DND-41 (cell line): ENCODE measurements around the gene LRRC61.
"Not testable (repeated sequence)": the region's sequence is repeated elsewhere in the genome, so short reads cannot be mapped to it uniquely, and the experiment has no call there.

Experiments used
- ATAC-seq: fragments of 200-7000 bp; cut with Tn5 transposase; 3 replicates; pipeline ENCODE4 v1.9.1; 2021; ENCODE audit warnings: low read depth; ENCODE audit not compliant: insufficient read depth
- DNase-seq: peaks from one replicate; pipeline ENCODE4 v3.0.0-alpha.2; 2020
- H2AFZ ChIP-seq: 2 replicates; pipeline ENCODE4 v1.6.0; 2012; ENCODE audit warnings: low read depth, low read length
- H3K27ac ChIP-seq: 2 replicates; pipeline ENCODE4 v1.5.1; 2012; ENCODE audit warnings: low read length, inconsistent platforms
- H3K27me3 ChIP-seq: fragments of 200-600 bp; sonication (generic); 2 replicates; pipeline ENCODE4 v1.6.0; 2012; ENCODE audit warnings: low read length, mild to moderate bottlenecking, inconsistent platforms; ENCODE audit not compliant: insufficient read depth, poor library complexity
- H3K36me3 ChIP-seq: 2 replicates; pipeline ENCODE4 v1.5.1; 2012; ENCODE audit warnings: low read length, inconsistent platforms; ENCODE audit not compliant: insufficient read depth
- H3K4me1 ChIP-seq: 2 replicates; pipeline ENCODE4 v1.5.1; 2012; ENCODE audit warnings: mild to moderate bottlenecking, low read length; ENCODE audit not compliant: insufficient read depth
- H3K4me2 ChIP-seq: 2 replicates; pipeline ENCODE4 v1.6.0; 2012; ENCODE audit warnings: mild to moderate bottlenecking, moderate library complexity, low read length, inconsistent platforms; ENCODE audit not compliant: insufficient read depth
- H3K4me3 ChIP-seq, 2 experiments: fragments of 200-600 bp in 1 of 2; shearing (Covaris generic) in 1 of 2; 2 replicates each; pipeline ENCODE4 v1.5.1; 2012 to 2016; ENCODE audit warnings: inconsistent platforms in 2 of 2, low read length in 2 of 2, mild to moderate bottlenecking in 2 of 2, low read depth in 1 of 2, moderate library complexity in 1 of 2
- H3K79me2 ChIP-seq: 2 replicates; pipeline ENCODE4 v1.6.0; 2012; ENCODE audit warnings: low read length, inconsistent platforms; ENCODE audit not compliant: insufficient read depth
- H3K9ac ChIP-seq: 2 replicates; pipeline ENCODE4 v1.6.0; 2012; ENCODE audit warnings: low read depth, mild to moderate bottlenecking, inconsistent platforms, low read length, moderate library complexity
- H3K9me3 ChIP-seq: 2 replicates; pipeline ENCODE4 v1.5.1; 2012; ENCODE audit warnings: low read length, moderate library complexity, mild to moderate bottlenecking, inconsistent platforms; ENCODE audit not compliant: insufficient read depth, severe bottlenecking
- H4K20me1 ChIP-seq: 2 replicates; pipeline ENCODE4 v1.6.0; 2012; ENCODE audit warnings: low read length; ENCODE audit not compliant: insufficient read depth
- CTCF ChIP-seq: IDR thresholded peaks from 2 replicates; pipeline ENCODE4 v1.5.1; 2012; ENCODE audit warnings: borderline replicate concordance, low read length, moderate library complexity, mild to moderate bottlenecking; ENCODE audit not compliant: poor library complexity, severe bottlenecking; ENCODE audit errors: extremely low read depth
- EZH2 ChIP-seq: IDR thresholded peaks from 3 replicates; pipeline ENCODE4 v1.6.1; 2012; ENCODE audit warnings: borderline replicate concordance, low read depth, mild to moderate bottlenecking, moderate library complexity, low read length, inconsistent platforms; ENCODE audit not compliant: severe bottlenecking

The LRRC61 gene

DNA sequence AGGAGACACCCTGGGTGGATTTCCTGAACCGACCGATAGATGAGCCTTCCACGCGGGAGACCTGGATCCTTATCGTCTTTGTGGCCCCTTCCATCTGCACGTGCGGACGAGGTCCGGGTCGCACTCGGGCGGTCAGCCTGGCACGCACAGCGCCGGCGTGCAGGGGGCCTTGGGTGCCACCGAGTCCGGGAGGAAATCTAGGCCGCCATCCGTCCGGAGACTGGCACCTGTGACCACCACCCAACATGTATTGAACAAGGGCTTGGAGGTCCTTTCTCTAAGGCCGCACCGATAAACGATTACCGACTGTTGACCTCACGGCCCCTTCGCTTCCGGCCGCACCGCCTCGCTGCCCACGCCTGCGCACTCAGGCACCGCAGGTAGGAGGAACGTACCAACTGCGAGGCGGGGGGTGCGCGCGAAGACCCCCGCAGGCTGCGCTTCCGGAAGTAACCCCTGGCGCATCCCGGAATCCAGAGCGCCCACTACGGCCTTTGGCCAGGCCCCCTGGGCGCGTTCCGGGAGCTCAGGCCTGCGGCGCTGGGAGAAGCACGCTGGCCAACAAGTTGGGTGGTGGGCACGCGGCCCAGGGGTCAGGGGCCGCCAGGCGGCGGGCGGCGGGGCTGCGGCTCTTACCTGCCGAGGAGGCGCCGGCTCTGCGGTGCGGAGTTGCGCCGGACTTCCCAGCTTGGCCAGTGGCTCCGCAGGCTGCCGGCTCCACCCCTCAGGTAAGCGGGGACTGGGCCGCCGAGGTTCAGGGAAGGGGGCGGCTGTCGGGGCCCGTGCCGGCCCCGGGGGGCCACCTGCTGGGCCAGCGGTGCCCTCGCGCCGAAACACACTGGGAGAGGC, at the start of gene LRRC61, which contains the start of gene ACTR3C:
TSS of gene LRRC61 (plus strand) at position 523 of the 849 bp plus-strand sequence. CDS start 13,507 bp downstream, outside the sequence.
TSS of gene ACTR3C (minus strand) at position 713 of the 849 bp plus-strand sequence. CDS start 28,249 bp downstream, outside the sequence.
- H2AFZ ChIP-seq: peak within 1 kb of the TSS; percentile 96
- no peaks in the 10 kb centered on the region for H3K9me3 ChIP-seq
- no peaks in the 10 kb centered on the region for H3K27me3 ChIP-seq
- peaks cover 65% of the 10 kb centered on the region for H3K79me2 ChIP-seq
- H4K20me1 ChIP-seq: peaks cover 15% of the 10 kb centered on the region
- TF ChIP-seq CTCF: peak; percentile 45
- no peak for TF ChIP-seq EZH2
- DNase-seq: peak; percentile 82
- H3K4me1 ChIP-seq: peaks cover 40% of the 10 kb centered on the region
- peak; percentile 75 for ATAC-seq
- peak within 1 kb of the TSS; percentile 99 for H3K27ac ChIP-seq
- peaks cover 43% of the 10 kb centered on the region for H3K36me3 ChIP-seq
- H3K4me2 ChIP-seq: peak within 1 kb of the TSS; percentile 84
- peak within 1 kb of the TSS; percentile 65 to 94 for H3K4me3 ChIP-seq
- H3K9ac ChIP-seq: peak within 1 kb of the TSS; percentile 98

- not testable (repeated sequence) for H3K36me3 ChIP-seq, H3K27ac ChIP-seq, H3K79me2 ChIP-seq, H3K9me3 ChIP-seq, H3K4me2 ChIP-seq, H4K20me1 ChIP-seq, H2AFZ ChIP-seq, H3K4me1 ChIP-seq, H3K4me3 ChIP-seq, H3K9ac ChIP-seq, H3K27me3 ChIP-seq
- peak; percentile 88 for ATAC-seq
- DNase-seq: peak; percentile 51
- TF ChIP-seq CTCF: peak; percentile 68
Measured at GRCh38 chr7:150276132-150276695, 46.9 kb upstream of the LRRC61 start.

DNA sequence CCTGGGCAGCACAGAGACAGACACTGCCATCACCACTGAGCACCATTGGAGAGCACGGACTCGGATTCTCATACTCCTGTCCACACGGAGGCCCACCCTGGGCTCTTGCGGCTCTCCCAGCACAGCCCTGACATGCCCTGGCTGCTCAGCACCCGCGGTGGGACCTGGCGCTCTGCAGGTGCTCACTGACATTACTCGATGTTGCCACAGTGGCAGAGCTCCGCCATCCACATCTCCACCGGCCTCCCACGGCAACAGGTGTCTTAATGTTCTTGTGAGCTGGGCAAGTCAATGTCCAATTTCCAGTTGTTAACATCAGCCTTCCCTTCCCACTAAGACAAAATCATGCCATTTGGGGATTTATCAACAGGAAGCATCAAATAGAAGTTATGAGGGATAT, 44.8 kb upstream of the LRRC61 start:
- H3K36me3 ChIP-seq, H3K9ac ChIP-seq, H4K20me1 ChIP-seq, H3K79me2 ChIP-seq, H3K27me3 ChIP-seq, H3K4me2 ChIP-seq, H3K9me3 ChIP-seq, H3K4me1 ChIP-seq, H2AFZ ChIP-seq, ATAC-seq, H3K27ac ChIP-seq, H3K4me3 ChIP-seq, DNase-seq: not testable (repeated sequence)

- H3K4me2 ChIP-seq, H3K79me2 ChIP-seq, DNase-seq, H3K4me3 ChIP-seq, H3K9ac ChIP-seq, H3K27me3 ChIP-seq, H3K4me1 ChIP-seq, H2AFZ ChIP-seq, H3K36me3 ChIP-seq, H3K27ac ChIP-seq, H4K20me1 ChIP-seq, H3K9me3 ChIP-seq, ATAC-seq: not testable (repeated sequence)
Measured at GRCh38 chr7:150281681-150282403, 41.3 kb upstream of the LRRC61 start.

GRCh38 chr7:150283111-150283510, 40.0 kb upstream of the LRRC61 start:
- not testable (repeated sequence) for DNase-seq, H3K79me2 ChIP-seq, H3K9me3 ChIP-seq, H3K4me1 ChIP-seq, H3K27ac ChIP-seq, ATAC-seq, H3K36me3 ChIP-seq, H3K4me3 ChIP-seq, H3K4me2 ChIP-seq, H3K27me3 ChIP-seq, H2AFZ ChIP-seq, H4K20me1 ChIP-seq, H3K9ac ChIP-seq

DNA sequence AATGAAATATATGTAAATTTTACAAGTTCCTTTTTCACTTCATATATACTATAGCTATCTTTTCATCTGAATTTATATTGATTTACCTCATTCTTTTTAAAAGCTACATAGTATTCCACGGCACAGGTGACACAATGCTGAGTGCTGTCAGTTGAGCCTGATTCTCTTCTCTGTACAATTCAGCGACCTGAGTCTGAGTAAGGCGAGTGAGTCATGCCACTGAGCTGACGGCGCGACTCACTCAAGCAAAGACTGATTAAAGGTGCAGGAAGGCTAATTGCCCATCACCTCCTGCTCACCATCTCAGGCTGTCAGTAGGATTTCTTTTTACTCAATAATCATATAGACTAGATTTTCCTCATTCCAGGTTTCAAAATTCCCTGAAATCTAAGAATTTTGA, 39.5 kb upstream of the LRRC61 start:
- not testable (repeated sequence) for H4K20me1 ChIP-seq, H3K27me3 ChIP-seq, H3K4me1 ChIP-seq, H3K9me3 ChIP-seq, H3K36me3 ChIP-seq, H3K79me2 ChIP-seq, ATAC-seq, H3K4me2 ChIP-seq, DNase-seq, H3K27ac ChIP-seq, H2AFZ ChIP-seq, H3K4me3 ChIP-seq, H3K9ac ChIP-seq
